ENCODE measurements around the gene GRN. TPM values are rescaled to one million over a fixed set of nuclear protein-coding genes. Genes with fewer than 3 reads are reported as not detected.

Gene GRN
- total and polyA plus RNA-seq, 2 of the 13 experiments (the other 11 are each of a cell fraction or from before 2014, with no cell fraction given), result 86.6 to 143 TPM

DNA sequence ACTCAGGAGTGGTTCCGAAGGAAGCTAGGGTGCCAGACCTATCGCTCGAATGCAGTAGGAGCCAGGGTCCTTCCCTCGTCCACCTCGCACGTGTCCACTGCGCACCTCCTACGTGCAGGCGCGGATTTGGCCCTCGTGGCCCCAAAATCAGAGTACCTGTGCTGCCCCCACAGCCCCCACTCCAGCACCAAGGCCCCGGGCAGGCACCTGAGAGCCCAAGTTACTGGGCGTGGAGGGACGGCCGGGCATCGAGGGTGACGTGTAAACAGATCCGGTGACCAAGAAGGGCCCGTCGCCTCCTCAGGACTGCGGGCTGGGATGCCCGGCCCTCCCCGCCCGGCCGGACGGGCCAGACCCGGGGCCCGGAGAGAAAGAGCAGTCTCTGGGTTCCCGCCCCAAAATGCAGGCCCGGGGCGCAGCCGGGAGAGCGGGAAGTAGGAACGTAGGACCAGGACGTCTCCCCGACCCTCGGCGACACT is 21.0 kb upstream of the GRN start (continued):
- TF ChIP-seq ZNF256 (CRISPR knock-in tag; conservative IDR thresholded peaks at IDR 0.05), result 0 out of 2 replicates have a peak, but pooled peaks have one; percentile 23
- TF ChIP-seq KDM3A (CRISPR knock-in tag; IDR thresholded peaks at IDR 0.05; ENCODE audit: low read depth), result peak; percentile 31; the same call in 1 of the 2 replicates
- TF ChIP-seq JDP2 (CRISPR knock-in tag; IDR thresholded peaks at IDR 0.05; ENCODE audit: borderline replicate concordance), result no peak
- TF ChIP-seq SP5 (CRISPR knock-in tag; IDR thresholded peaks at IDR 0.05; ENCODE audit: borderline replicate concordance, low read depth), result no peak
- TF ChIP-seq ZMYM4 (CRISPR knock-in tag; IDR thresholded peaks at IDR 0.05), result 0 out of 2 replicates have a peak, but pooled peaks have one; percentile 20
- TF ChIP-seq, protein P1, sequence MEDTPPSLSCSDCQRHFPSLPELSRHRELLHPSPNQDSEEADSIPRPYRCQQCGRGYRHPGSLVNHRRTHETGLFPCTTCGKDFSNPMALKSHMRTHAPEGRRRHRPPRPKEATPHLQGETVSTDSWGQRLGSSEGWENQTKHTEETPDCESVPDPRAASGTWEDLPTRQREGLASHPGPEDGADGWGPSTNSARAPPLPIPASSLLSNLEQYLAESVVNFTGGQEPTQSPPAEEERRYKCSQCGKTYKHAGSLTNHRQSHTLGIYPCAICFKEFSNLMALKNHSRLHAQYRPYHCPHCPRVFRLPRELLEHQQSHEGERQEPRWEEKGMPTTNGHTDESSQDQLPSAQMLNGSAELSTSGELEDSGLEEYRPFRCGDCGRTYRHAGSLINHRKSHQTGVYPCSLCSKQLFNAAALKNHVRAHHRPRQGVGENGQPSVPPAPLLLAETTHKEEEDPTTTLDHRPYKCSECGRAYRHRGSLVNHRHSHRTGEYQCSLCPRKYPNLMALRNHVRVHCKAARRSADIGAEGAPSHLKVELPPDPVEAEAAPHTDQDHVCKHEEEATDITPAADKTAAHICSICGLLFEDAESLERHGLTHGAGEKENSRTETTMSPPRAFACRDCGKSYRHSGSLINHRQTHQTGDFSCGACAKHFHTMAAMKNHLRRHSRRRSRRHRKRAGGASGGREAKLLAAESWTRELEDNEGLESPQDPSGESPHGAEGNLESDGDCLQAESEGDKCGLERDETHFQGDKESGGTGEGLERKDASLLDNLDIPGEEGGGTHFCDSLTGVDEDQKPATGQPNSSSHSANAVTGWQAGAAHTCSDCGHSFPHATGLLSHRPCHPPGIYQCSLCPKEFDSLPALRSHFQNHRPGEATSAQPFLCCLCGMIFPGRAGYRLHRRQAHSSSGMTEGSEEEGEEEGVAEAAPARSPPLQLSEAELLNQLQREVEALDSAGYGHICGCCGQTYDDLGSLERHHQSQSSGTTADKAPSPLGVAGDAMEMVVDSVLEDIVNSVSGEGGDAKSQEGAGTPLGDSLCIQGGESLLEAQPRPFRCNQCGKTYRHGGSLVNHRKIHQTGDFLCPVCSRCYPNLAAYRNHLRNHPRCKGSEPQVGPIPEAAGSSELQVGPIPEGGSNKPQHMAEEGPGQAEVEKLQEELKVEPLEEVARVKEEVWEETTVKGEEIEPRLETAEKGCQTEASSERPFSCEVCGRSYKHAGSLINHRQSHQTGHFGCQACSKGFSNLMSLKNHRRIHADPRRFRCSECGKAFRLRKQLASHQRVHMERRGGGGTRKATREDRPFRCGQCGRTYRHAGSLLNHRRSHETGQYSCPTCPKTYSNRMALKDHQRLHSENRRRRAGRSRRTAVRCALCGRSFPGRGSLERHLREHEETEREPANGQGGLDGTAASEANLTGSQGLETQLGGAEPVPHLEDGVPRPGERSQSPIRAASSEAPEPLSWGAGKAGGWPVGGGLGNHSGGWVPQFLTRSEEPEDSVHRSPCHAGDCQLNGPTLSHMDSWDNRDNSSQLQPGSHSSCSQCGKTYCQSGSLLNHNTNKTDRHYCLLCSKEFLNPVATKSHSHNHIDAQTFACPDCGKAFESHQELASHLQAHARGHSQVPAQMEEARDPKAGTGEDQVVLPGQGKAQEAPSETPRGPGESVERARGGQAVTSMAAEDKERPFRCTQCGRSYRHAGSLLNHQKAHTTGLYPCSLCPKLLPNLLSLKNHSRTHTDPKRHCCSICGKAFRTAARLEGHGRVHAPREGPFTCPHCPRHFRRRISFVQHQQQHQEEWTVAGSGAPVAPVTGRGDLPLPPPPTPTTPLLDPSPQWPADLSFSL (CRISPR knock-in tag; IDR thresholded peaks at IDR 0.05), result no peak
- peak; percentile 76; the same call in 1 of the 2 replicates for TF ChIP-seq ZNF350 (CRISPR knock-in tag; IDR thresholded peaks at IDR 0.05; ENCODE audit: borderline replicate concordance, low read depth)
- no peak for TF ChIP-seq TP53 (CRISPR knock-in tag; conservative IDR thresholded peaks at IDR 0.05)
- TF ChIP-seq ZNF883 (CRISPR knock-in tag; IDR thresholded peaks at IDR 0.05; ENCODE audit: not compliant biosample characterization), result peak; percentile 8
- TF ChIP-seq, protein P2, sequence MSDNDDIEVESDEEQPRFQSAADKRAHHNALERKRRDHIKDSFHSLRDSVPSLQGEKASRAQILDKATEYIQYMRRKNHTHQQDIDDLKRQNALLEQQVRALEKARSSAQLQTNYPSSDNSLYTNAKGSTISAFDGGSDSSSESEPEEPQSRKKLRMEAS (IDR thresholded peaks at IDR 0.05), result peak; percentile 85; the same call in 1 of the 2 replicates
- TF ChIP-seq, protein P3, sequence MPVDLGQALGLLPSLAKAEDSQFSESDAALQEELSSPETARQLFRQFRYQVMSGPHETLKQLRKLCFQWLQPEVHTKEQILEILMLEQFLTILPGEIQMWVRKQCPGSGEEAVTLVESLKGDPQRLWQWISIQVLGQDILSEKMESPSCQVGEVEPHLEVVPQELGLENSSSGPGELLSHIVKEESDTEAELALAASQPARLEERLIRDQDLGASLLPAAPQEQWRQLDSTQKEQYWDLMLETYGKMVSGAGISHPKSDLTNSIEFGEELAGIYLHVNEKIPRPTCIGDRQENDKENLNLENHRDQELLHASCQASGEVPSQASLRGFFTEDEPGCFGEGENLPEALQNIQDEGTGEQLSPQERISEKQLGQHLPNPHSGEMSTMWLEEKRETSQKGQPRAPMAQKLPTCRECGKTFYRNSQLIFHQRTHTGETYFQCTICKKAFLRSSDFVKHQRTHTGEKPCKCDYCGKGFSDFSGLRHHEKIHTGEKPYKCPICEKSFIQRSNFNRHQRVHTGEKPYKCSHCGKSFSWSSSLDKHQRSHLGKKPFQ (CRISPR knock-in tag; IDR thresholded peaks at IDR 0.05; ENCODE audit: insufficient replicate concordance), result peak; percentile 48
- 0 out of 2 replicates have a peak, but pooled peaks have one; percentile 6 for TF ChIP-seq SAFB2 (CRISPR knock-in tag; IDR thresholded peaks at IDR 0.05; ENCODE audit: borderline replicate concordance, low read depth)
- 0 out of 2 replicates have a peak, but pooled peaks have one; percentile 57 for TF ChIP-seq NCOA1 (CRISPR knock-in tag; IDR thresholded peaks at IDR 0.05)
- TF ChIP-seq PHF8 (CRISPR knock-in tag; IDR thresholded peaks at IDR 0.05), result peak; percentile 24; the same call in 1 of the 2 replicates
- TF ChIP-seq, protein P4, sequence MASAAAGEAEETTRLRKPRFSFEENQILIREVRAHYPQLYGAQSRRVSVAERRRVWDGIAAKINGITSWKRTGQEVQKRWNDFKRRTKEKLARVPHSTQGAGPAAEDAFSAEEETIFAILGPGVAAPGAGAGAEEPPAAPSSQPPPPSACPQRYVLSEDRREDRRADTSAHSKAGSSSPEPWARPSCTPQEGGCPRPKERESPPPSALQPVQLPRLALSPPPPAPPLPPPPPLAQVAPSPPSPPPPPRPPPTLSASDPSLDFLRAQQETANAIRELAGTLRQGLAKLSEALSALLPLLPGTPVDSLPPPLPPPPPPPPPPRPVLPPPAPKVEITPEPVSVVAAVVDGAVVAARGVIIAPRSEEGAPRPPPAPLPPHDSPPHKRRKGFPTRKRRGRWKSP (CRISPR knock-in tag; IDR thresholded peaks at IDR 0.05), result peak; percentile 38
- TF ChIP-seq ATM (IDR thresholded peaks at IDR 0.05; ENCODE audit: borderline replicate concordance), result no peak
- TF ChIP-seq, protein P5, sequence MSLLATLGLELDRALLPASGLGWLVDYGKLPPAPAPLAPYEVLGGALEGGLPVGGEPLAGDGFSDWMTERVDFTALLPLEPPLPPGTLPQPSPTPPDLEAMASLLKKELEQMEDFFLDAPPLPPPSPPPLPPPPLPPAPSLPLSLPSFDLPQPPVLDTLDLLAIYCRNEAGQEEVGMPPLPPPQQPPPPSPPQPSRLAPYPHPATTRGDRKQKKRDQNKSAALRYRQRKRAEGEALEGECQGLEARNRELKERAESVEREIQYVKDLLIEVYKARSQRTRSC (CRISPR knock-in tag; IDR thresholded peaks at IDR 0.05; ENCODE audit: low read depth), result peak; percentile 55; the same call in 1 of the 2 replicates
- no peak; the same call in 1 of the 2 replicates for TF ChIP-seq ZNF543 (CRISPR knock-in tag; IDR thresholded peaks at IDR 0.05)
- TF ChIP-seq ZNF552 (CRISPR knock-in tag; IDR thresholded peaks at IDR 0.05; ENCODE audit: borderline replicate concordance), result no peak
